Gastroesophageal sphincter (tissue), 4 donors: Measurements from ENCODE around the gene KCMF1. TPM values are rescaled to one million over a fixed set of nuclear protein-coding genes. Genes with fewer than 3 reads are reported as not detected.

Experiments used
- ATAC-seq: fragments of 150-250 bp; one replicate; pipeline ENCODE4 v1.9.1; 2016; ENCODE audit warnings: mild to moderate bottlenecking, moderate library complexity
- H3K27ac ChIP-seq, 4 donors: fragments of 200-600 bp; sonication (generic) in 3 of 4; 1 replicate in 3 of 4; 2 replicates in 1 of 4; pipeline ENCODE4 v1.5.1; 2016 to 2019
- H3K27me3 ChIP-seq: fragments of 200-600 bp; sonication (generic); one replicate; pipeline ENCODE4 v1.5.1; 2019
- H3K36me3 ChIP-seq, 2 donors: fragments of 200-600 bp; sonication (generic); one replicate each; pipeline ENCODE4 v1.5.1; 2019; ENCODE audit warnings: control low read depth in 1 of 2
- H3K4me1 ChIP-seq, 3 donors: fragments of 200-600 bp; sonication (generic); 1 replicate in 2 of 3; 2 replicates in 1 of 3; pipeline ENCODE4 v1.5.1; 2016 to 2019; ENCODE audit warnings: control low read depth in 2 of 3
- H3K4me3 ChIP-seq, 2 donors: fragments of 200-600 bp; sonication (generic); one replicate each; pipeline ENCODE4 v1.5.1; 2019; ENCODE audit warnings: mild to moderate bottlenecking in 1 of 2, moderate library complexity in 1 of 2
- H3K9me3 ChIP-seq, 3 donors: fragments of 200-600 bp; sonication (generic); one replicate each; pipeline ENCODE4 v1.5.1; 2017 to 2019; ENCODE audit warnings: control low read depth in 2 of 3
- EP300 ChIP-seq: sonication (generic); formaldehyde crosslinking; IDR thresholded peaks from one replicate; pipeline ENCODE4 v1.6.1; 2017; ENCODE audit warnings: antibody characterized with exemption, mild to moderate bottlenecking
- POLR2A ChIP-seq, 2 donors: fragments of 450-650 bp; IDR thresholded peaks; one replicate each; pipeline ENCODE4 v1.6.1; 2017; ENCODE audit warnings: antibody characterized with exemption in 2 of 2, mild to moderate bottlenecking in 2 of 2, moderate library complexity in 1 of 2
- POLR2AphosphoS5 ChIP-seq: sonication (generic); formaldehyde crosslinking; IDR thresholded peaks from one replicate; pipeline ENCODE4 v1.6.1; 2017; ENCODE audit warnings: antibody characterized with exemption
- WGBS, 2 donors: methylation state at CpG; one replicate each; pipeline ENCODE4 v1.1.5; 2018; ENCODE audit warnings: low coverage in 1 of 2; 5-methylcytosine and 5-hydroxymethylcytosine counted together
- total RNA-seq, 4 donors: library from RNA; depleted of rRNA; stranded (reverse); fragments of >200 nt; gene quantifications; one replicate each; pipeline ENCODE4 v1.1.0, GENCODE V29; 2016
- TF ChIP-seq, protein P1 (sequence below), 4 experiments: fragments of 200-600 bp in 2 of 4; fragments of 450-650 bp in 2 of 4; sonication (generic) in 1 of 4; IDR thresholded peaks; one replicate each; pipeline ENCODE4 v1.5.1; 2017 to 2019; ENCODE audit warnings: antibody characterized with exemption in 4 of 4, mild to moderate bottlenecking in 2 of 4, moderate library complexity in 2 of 4

KCMF1 gene
- total RNA-seq, 4 donors from 2014 or later = 39.4 to 79.1 (median 68.1) TPM

DNA sequence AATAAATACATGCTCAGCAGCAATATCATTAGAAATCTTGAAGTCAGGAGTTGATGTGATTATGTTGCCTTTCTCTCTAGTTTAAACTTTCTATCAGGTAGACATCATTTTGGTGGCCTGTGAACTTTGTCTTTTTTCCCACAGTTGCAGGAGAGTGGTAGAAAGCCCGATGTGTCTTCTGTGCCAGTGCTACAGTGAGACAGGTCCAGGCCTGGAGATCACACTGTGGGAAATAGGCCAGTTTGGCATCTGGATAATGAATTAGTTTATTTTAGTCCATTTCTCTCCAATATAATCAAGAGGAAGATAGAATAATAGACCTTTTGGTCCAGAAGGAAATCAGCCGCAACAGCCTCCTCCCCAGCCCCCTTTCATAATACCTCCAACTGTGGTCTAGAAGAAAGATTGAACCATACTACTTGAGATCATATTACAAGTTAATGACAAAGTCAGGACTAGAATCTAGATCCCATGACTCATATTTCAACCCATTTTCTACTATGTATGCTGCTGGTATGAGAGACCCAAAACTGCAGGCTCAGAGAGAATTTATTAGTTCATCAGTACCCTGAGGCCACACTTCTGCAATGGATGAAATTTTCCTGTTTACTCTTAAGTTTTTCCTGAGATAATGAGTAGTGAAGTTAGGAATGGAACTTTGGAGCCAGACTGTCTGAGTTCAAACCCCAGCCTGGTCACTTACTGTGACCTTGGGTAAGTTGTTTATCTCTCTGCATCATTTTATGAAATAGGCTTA is 20.6 kb downstream of the KCMF1 start:
- Histone ChIP-seq H3K27ac (no peak overlapping the region), H3K4me3 (no peak overlapping the region), H3K27me3 (no peaks in the 10 kb centered on the region), H3K36me3 (no peaks in the 10 kb centered on the region), H3K9me3 (no peaks in the 10 kb centered on the region), H3K4me1 (peaks cover 0 to 90% (median 32%) of the 10 kb centered on the region in 3 donors)
- peak; percentile 39 for ATAC-seq
- 47 to 54% methylated on average over 2 of the region's 2 CpGs for WGBS, 2 donors
- TF ChIP-seq POLR2AphosphoS5 = peak; percentile 16
- no peak for TF ChIP-seq EP300

DNA sequence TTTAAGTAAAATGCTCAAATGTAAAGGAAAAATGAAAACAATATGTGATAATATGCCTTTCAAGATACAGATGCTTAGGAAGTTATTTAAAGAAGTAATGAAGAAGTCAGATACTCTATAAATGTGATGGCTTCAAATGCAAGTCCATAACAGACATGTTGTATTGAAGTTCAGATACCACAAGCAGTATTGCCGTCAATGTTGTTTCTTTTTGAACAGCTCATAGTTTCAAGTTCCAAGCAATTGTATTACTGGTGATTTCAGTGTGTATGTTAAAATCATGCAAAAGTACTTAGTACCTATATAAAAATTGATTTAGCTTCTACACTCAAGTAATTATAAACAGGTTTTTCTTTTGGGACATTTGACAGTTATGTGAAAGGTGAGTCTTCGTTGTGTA is 24.9 kb downstream of the KCMF1 start:
- Histone ChIP-seq H3K4me3 (no peak overlapping the region), H3K27me3 (no peaks in the 10 kb centered on the region), H3K27ac (peak overlapping the region in 1 of 4 donors; percentile 12), H3K4me1 (peaks cover 0 to 78% (median 21%) of the 10 kb centered on the region in 3 donors), H3K36me3 (no peaks in the 10 kb centered on the region), H3K9me3 (no peaks in the 10 kb centered on the region)
- TF ChIP-seq, protein P1, sequence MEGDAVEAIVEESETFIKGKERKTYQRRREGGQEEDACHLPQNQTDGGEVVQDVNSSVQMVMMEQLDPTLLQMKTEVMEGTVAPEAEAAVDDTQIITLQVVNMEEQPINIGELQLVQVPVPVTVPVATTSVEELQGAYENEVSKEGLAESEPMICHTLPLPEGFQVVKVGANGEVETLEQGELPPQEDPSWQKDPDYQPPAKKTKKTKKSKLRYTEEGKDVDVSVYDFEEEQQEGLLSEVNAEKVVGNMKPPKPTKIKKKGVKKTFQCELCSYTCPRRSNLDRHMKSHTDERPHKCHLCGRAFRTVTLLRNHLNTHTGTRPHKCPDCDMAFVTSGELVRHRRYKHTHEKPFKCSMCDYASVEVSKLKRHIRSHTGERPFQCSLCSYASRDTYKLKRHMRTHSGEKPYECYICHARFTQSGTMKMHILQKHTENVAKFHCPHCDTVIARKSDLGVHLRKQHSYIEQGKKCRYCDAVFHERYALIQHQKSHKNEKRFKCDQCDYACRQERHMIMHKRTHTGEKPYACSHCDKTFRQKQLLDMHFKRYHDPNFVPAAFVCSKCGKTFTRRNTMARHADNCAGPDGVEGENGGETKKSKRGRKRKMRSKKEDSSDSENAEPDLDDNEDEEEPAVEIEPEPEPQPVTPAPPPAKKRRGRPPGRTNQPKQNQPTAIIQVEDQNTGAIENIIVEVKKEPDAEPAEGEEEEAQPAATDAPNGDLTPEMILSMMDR (IDR thresholded peaks at IDR 0.05) = no peak
- TF ChIP-seq POLR2AphosphoS5 = no peak
- TF ChIP-seq EP300 = no peak
- no peak for TF ChIP-seq POLR2A (IDR thresholded peaks at IDR 0.05)
- 64 to 77% methylated on average over 2 of the region's 2 CpGs for WGBS, 2 donors
- ATAC-seq = no peak

DNA sequence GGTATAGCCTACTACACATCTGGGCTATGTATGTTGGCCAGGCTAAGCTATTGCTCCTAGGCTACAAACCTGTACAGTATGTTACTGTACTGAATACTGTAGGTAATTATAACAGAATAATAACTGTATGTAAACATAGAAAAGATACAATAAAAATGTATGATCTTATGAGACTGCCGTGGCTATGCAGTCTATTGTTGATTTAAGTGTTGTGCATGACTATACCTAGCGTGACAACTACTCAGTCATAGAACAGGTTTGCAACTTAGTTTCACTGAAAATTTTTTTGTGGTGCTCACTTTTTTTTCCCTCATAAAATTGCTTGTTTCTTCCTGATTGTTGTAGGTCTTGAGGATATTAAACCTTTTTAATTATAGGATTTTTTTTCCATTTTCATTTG is 25.9 kb downstream of the KCMF1 start:
- peaks cover 0 to 78% (median 20%) of the 10 kb centered on the region in 3 donors for H3K4me1 ChIP-seq
- H3K9me3 ChIP-seq = no peaks in the 10 kb centered on the region
- no peaks in the 10 kb centered on the region for H3K27me3 ChIP-seq
- H3K36me3 ChIP-seq = no peaks in the 10 kb centered on the region
- H3K4me3 ChIP-seq = no peak overlapping the region
- 86 to 88% methylated on average over 2 of the region's 2 CpGs for WGBS, 2 donors
- ATAC-seq = no peak
- no peak overlapping the region for H3K27ac ChIP-seq
- TF ChIP-seq, protein P1 (IDR thresholded peaks at IDR 0.05) = no peak
- no peak for TF ChIP-seq EP300
- no peak for TF ChIP-seq POLR2A (IDR thresholded peaks at IDR 0.05)
- TF ChIP-seq POLR2AphosphoS5 = no peak

DNA sequence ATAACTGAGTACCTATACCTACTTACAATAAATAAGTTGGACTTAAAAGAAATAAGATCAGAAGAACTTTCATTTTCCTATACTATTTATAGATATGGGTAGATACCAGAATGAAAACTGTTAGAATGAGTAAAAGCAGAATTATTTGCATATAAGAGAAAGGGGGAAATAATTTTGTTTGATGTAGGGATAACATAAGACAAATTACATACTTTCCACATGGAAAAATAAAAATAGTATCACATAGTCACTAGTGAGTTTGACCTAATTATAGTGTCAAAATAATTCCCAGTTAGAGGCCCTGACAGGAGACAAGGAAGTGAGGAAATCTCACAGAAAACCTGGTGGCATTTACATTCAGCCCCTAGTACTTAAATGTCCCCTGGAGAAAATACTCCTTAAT is 28.6 kb downstream of the KCMF1 start:
- H3K9me3 ChIP-seq = no peaks in the 10 kb centered on the region
- TF ChIP-seq, protein P1 (IDR thresholded peaks at IDR 0.05) = no peak
- TF ChIP-seq POLR2AphosphoS5 (no peak), EP300 (no peak), POLR2A (IDR thresholded peaks at IDR 0.05) (no peak)
- peaks cover 0 to 71% (median 16%) of the 10 kb centered on the region in 3 donors for H3K4me1 ChIP-seq
- no peaks in the 10 kb centered on the region for H3K36me3 ChIP-seq
- H3K27ac ChIP-seq = no peak overlapping the region
- ATAC-seq = no peak
- no peaks in the 10 kb centered on the region for H3K27me3 ChIP-seq
- no peak overlapping the region for H3K4me3 ChIP-seq

DNA sequence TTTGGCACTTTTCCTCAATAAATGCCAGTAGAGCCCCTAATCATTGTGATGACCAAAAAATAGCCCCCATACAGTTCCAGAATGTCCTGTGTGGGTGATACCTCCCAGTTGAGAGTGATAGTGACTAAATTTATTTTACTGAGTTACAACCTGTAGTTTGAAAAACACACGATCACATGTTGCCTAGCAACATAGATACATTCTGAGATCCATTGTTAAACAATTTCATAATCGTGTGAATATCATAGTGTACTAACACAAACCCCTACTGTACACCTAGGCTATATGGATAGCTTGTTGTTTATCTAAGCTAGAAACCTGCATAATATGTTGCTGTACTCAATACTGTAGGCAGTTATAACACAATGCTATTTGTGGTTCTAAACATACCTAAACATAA is 30.6 kb downstream of the KCMF1 start:
- ATAC-seq = no peak
- 22 to 37% methylated on average over 2 of the region's 2 CpGs for WGBS, 2 donors
- TF ChIP-seq POLR2A (IDR thresholded peaks at IDR 0.05) (no peak), POLR2AphosphoS5 (no peak), EP300 (no peak)
- TF ChIP-seq, protein P1 (IDR thresholded peaks at IDR 0.05) = no peak
- Histone ChIP-seq H3K4me3 (no peak overlapping the region), H3K9me3 (no peaks in the 10 kb centered on the region), H3K27me3 (no peaks in the 10 kb centered on the region), H3K27ac (no peak overlapping the region), H3K4me1 (peaks cover 0 to 60% (median 7%) of the 10 kb centered on the region in 3 donors), H3K36me3 (no peaks in the 10 kb centered on the region)
